Measurements from ENCODE around the gene ELOB.

Gene ELOB

DNA sequence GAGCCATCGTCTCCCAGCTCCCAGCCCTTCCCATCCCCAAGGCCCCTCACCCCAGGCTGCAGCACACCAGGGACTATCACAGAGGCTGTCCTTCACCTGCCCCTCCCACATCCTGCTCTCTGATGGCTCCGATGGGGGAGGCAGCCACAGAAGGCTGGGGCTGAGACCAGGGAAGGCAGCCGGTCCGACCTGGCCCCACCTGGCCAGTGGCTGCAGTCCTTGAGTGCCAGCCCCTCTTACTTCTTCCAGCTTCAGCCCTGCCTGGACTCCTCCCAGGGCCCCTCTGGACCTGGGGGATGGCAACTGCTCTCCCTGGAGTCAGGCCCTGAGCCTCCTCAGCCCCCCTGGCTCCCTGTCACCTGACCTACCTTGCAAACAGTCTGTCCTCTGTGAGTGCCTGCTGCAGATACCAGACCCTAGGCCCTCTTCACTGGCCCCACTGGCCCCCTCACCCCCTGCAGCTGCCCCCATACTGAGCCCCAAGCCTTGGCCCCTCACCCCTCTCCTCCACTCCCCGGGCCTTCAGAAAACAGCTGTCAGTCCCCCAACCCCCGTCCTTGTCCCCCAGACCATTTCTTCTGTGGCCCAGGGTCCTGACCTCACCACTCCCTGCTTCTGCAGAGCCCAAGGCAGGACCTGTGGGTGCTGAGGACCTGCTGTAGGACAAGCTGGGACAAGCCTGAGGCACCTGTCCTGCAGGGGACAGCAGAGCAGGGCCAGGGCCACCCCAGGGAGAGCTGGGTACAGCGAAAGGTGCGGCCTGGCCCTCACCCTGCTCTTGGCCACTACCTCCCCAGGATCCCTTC, 37.3 kb downstream of the ELOB start:
- H3K4me2 ChIP-seq (ENCODE audit: low read depth, low read length, poor library complexity, severe bottlenecking), result no peak overlapping the region
- no peaks in the 10 kb centered on the region for H3K36me3 ChIP-seq (ENCODE audit: insufficient read depth, low read length)
- H3K27me3 ChIP-seq (ENCODE audit: insufficient read depth, low read length, poor library complexity, severe bottlenecking), result no peaks in the 10 kb centered on the region
- H3K4me1 ChIP-seq (ENCODE audit: insufficient read depth, low read length, poor library complexity, severe bottlenecking), result no peaks in the 10 kb centered on the region
- no peaks in the 10 kb centered on the region for H3F3A ChIP-seq (ENCODE audit: low read depth)
- no peaks in the 10 kb centered on the region for H3K9me2 ChIP-seq (replicated peaks; ENCODE audit: low read depth, low read length)
- no peak overlapping the region for H3K4me3 ChIP-seq (ENCODE audit: low read length, poor library complexity, severe bottlenecking)
- no peaks in the 10 kb centered on the region for H4K20me1 ChIP-seq (ENCODE audit: insufficient read depth, low read length, poor library complexity, severe bottlenecking)
- no peak overlapping the region for H3K9ac ChIP-seq (ENCODE audit: low read depth, low read length, poor library complexity, severe bottlenecking)
- H3K9me3 ChIP-seq (ENCODE audit: insufficient read depth, low read depth, low read length), result no peaks in the 10 kb centered on the region
- H3K79me2 ChIP-seq (ENCODE audit: insufficient read depth, low read length), result no peaks in the 10 kb centered on the region
- TF ChIP-seq EZH2phosphoT487 (IDR thresholded peaks at IDR 0.05; ENCODE audit: borderline replicate concordance), result no peak
- TF ChIP-seq, protein P1, sequence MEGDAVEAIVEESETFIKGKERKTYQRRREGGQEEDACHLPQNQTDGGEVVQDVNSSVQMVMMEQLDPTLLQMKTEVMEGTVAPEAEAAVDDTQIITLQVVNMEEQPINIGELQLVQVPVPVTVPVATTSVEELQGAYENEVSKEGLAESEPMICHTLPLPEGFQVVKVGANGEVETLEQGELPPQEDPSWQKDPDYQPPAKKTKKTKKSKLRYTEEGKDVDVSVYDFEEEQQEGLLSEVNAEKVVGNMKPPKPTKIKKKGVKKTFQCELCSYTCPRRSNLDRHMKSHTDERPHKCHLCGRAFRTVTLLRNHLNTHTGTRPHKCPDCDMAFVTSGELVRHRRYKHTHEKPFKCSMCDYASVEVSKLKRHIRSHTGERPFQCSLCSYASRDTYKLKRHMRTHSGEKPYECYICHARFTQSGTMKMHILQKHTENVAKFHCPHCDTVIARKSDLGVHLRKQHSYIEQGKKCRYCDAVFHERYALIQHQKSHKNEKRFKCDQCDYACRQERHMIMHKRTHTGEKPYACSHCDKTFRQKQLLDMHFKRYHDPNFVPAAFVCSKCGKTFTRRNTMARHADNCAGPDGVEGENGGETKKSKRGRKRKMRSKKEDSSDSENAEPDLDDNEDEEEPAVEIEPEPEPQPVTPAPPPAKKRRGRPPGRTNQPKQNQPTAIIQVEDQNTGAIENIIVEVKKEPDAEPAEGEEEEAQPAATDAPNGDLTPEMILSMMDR (conservative IDR thresholded peaks at IDR 0.05; ENCODE audit: low read length), result no peak
- no peak overlapping the region for H2AFZ ChIP-seq (ENCODE audit: low read length)

- H3K4me2 ChIP-seq (ENCODE audit: low read depth, low read length, poor library complexity, severe bottlenecking), result no peak overlapping the region
- no peaks in the 10 kb centered on the region for H4K20me1 ChIP-seq (ENCODE audit: insufficient read depth, low read length, poor library complexity, severe bottlenecking)
- no peaks in the 10 kb centered on the region for H3K27me3 ChIP-seq (ENCODE audit: insufficient read depth, low read length, poor library complexity, severe bottlenecking)
- no peaks in the 10 kb centered on the region for H3K4me1 ChIP-seq (ENCODE audit: insufficient read depth, low read length, poor library complexity, severe bottlenecking)
- H3K4me3 ChIP-seq (ENCODE audit: low read length, poor library complexity, severe bottlenecking), result no peak overlapping the region
- no peaks in the 10 kb centered on the region for H3K9me3 ChIP-seq (ENCODE audit: insufficient read depth, low read depth, low read length)
- no peak overlapping the region for H3K9ac ChIP-seq (ENCODE audit: low read depth, low read length, poor library complexity, severe bottlenecking)
- no peaks in the 10 kb centered on the region for H3K9me2 ChIP-seq (replicated peaks; ENCODE audit: low read depth, low read length)
- H2AFZ ChIP-seq (ENCODE audit: low read length), result no peak overlapping the region
- H3K79me2 ChIP-seq (ENCODE audit: insufficient read depth, low read length), result no peaks in the 10 kb centered on the region
- no peaks in the 10 kb centered on the region for H3F3A ChIP-seq (ENCODE audit: low read depth)
- no peaks in the 10 kb centered on the region for H3K36me3 ChIP-seq (ENCODE audit: insufficient read depth, low read length)
- TF ChIP-seq EZH2phosphoT487 (IDR thresholded peaks at IDR 0.05; ENCODE audit: borderline replicate concordance), result no peak
- TF ChIP-seq, protein P1 (conservative IDR thresholded peaks at IDR 0.05; ENCODE audit: low read length), result no peak
Measured at GRCh38 chr16:2738615-2739014, 38.5 kb downstream of the ELOB start.

DNA sequence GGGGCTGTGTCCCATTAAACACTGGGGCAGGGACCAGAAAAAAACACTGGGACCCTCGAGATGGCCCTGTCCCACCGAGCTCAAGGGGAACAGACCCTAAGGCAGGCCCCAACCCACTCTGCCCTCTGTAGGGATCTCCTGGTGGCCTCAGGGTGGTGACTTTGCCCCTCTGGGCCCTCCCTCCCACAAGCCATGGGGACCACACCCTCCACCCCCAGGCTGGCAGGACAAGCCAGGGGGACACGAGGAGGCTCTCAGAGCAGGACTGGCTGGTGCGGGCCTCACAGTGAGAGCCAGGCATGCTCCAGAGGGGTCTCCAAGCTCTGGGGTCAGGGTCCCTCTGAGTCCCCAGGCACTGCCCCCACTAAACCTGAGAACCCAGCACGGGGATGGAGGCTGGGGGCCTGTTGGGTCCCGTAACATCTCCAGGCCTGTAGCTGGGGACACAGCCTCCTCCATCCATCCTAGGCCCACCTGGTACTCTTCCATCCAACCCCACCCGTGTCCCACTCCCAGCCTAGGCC, 39.1 kb downstream of the ELOB start:
- no peak overlapping the region for H3K4me2 ChIP-seq (ENCODE audit: low read depth, low read length, poor library complexity, severe bottlenecking)

More for the DNA sequence above, 39.1 kb downstream of the ELOB start:
- Histone ChIP-seq H3K4me3 (ENCODE audit: low read length, poor library complexity, severe bottlenecking) (no peak overlapping the region), H3F3A (ENCODE audit: low read depth) (no peaks in the 10 kb centered on the region), H3K4me1 (ENCODE audit: insufficient read depth, low read length, poor library complexity, severe bottlenecking) (no peaks in the 10 kb centered on the region), H3K27me3 (ENCODE audit: insufficient read depth, low read length, poor library complexity, severe bottlenecking) (no peaks in the 10 kb centered on the region), H3K9ac (ENCODE audit: low read depth, low read length, poor library complexity, severe bottlenecking) (no peak overlapping the region), H3K79me2 (ENCODE audit: insufficient read depth, low read length) (no peaks in the 10 kb centered on the region), H2AFZ (ENCODE audit: low read length) (no peak overlapping the region), H4K20me1 (ENCODE audit: insufficient read depth, low read length, poor library complexity, severe bottlenecking) (no peaks in the 10 kb centered on the region), H3K9me2 (replicated peaks; ENCODE audit: low read depth, low read length) (no peaks in the 10 kb centered on the region), H3K36me3 (ENCODE audit: insufficient read depth, low read length) (no peaks in the 10 kb centered on the region), H3K9me3 (ENCODE audit: insufficient read depth, low read depth, low read length) (no peaks in the 10 kb centered on the region)
- TF ChIP-seq, protein P1 (conservative IDR thresholded peaks at IDR 0.05; ENCODE audit: low read length), result no peak
- TF ChIP-seq EZH2phosphoT487 (IDR thresholded peaks at IDR 0.05; ENCODE audit: borderline replicate concordance), result no peak
